Liver (tissue), 3 donors: ENCODE results near the gene RASL11B.

Experiments
- TAF1 ChIP-seq: conservative IDR thresholded peaks from 2 replicates; pipeline ENCODE4 v1.6.1; 2016; ENCODE audit warnings: antibody characterized with exemption, mild to moderate bottlenecking
- TF ChIP-seq, protein P1 (sequence below): fragments of 150-350 bp; IDR thresholded peaks from 2 replicates; pipeline ENCODE4 v1.5.1; 2017; ENCODE audit warnings: improper control_type of control experiment, low read depth, low read length; ENCODE audit not compliant: missing input control
- donor health status: healthy.
- donor health status: healthy.

GRCh38 chr4:52833941-52834525 lies 28.1 kb upstream of the RASL11B start:
- TF ChIP-seq, protein P1, sequence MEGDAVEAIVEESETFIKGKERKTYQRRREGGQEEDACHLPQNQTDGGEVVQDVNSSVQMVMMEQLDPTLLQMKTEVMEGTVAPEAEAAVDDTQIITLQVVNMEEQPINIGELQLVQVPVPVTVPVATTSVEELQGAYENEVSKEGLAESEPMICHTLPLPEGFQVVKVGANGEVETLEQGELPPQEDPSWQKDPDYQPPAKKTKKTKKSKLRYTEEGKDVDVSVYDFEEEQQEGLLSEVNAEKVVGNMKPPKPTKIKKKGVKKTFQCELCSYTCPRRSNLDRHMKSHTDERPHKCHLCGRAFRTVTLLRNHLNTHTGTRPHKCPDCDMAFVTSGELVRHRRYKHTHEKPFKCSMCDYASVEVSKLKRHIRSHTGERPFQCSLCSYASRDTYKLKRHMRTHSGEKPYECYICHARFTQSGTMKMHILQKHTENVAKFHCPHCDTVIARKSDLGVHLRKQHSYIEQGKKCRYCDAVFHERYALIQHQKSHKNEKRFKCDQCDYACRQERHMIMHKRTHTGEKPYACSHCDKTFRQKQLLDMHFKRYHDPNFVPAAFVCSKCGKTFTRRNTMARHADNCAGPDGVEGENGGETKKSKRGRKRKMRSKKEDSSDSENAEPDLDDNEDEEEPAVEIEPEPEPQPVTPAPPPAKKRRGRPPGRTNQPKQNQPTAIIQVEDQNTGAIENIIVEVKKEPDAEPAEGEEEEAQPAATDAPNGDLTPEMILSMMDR: no peak
- no peak for TF ChIP-seq TAF1
